ENCODE results near the gene MOGAT2.

Gene MOGAT2

DNA sequence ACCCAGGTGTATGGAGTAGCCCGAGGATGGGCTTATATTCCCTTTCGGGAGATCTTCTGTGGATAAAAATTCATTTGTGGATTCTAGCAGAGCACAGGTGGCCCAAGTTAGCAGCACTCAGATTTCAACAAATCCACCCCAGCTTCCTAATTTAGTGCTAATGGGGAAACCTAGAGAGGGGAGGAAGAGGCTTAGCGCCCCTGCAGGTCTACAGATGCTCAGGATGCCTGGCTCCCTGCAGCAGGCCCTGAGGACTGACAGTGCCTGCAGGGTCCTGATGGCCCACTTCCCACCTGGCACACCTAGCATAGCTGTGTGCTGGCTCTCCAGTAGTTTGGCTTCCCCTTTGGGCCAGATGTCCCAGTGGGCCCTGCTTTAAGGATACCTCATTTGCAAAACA is 57.4 kb downstream of the MOGAT2 start:
- TF ChIP-seq, protein P1, sequence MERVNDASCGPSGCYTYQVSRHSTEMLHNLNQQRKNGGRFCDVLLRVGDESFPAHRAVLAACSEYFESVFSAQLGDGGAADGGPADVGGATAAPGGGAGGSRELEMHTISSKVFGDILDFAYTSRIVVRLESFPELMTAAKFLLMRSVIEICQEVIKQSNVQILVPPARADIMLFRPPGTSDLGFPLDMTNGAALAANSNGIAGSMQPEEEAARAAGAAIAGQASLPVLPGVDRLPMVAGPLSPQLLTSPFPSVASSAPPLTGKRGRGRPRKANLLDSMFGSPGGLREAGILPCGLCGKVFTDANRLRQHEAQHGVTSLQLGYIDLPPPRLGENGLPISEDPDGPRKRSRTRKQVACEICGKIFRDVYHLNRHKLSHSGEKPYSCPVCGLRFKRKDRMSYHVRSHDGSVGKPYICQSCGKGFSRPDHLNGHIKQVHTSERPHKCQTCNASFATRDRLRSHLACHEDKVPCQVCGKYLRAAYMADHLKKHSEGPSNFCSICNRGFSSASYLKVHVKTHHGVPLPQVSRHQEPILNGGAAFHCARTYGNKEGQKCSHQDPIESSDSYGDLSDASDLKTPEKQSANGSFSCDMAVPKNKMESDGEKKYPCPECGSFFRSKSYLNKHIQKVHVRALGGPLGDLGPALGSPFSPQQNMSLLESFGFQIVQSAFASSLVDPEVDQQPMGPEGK (CRISPR knock-in tag; IDR thresholded peaks at IDR 0.05; ENCODE audit: borderline replicate concordance) = no peak
- TF ChIP-seq TOX (CRISPR knock-in tag; IDR thresholded peaks at IDR 0.05; ENCODE audit: borderline replicate concordance) (no peak), ESRRG (CRISPR knock-in tag; IDR thresholded peaks at IDR 0.05) (no peak), ZNF8 (CRISPR knock-in tag; IDR thresholded peaks at IDR 0.05) (no peak), GLIS3 (CRISPR knock-in tag; IDR thresholded peaks at IDR 0.05) (no peak), ARNTL (CRISPR knock-in tag; IDR thresholded peaks at IDR 0.05; ENCODE audit: borderline replicate concordance, low read depth) (no peak), ZFP3 (CRISPR knock-in tag; IDR thresholded peaks at IDR 0.05) (no peak), OSR1 (CRISPR knock-in tag; IDR thresholded peaks at IDR 0.05) (no peak), ZFP30 (CRISPR knock-in tag; IDR thresholded peaks at IDR 0.05) (no peak)
- TF ChIP-seq, protein P2, sequence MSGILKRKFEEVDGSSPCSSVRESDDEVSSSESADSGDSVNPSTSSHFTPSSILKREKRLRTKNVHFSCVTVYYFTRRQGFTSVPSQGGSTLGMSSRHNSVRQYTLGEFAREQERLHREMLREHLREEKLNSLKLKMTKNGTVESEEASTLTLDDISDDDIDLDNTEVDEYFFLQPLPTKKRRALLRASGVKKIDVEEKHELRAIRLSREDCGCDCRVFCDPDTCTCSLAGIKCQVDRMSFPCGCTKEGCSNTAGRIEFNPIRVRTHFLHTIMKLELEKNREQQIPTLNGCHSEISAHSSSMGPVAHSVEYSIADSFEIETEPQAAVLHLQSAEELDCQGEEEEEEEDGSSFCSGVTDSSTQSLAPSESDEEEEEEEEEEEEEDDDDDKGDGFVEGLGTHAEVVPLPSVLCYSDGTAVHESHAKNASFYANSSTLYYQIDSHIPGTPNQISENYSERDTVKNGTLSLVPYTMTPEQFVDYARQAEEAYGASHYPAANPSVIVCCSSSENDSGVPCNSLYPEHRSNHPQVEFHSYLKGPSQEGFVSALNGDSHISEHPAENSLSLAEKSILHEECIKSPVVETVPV (CRISPR knock-in tag; IDR thresholded peaks at IDR 0.05) = no peak
- TF ChIP-seq, protein P3, sequence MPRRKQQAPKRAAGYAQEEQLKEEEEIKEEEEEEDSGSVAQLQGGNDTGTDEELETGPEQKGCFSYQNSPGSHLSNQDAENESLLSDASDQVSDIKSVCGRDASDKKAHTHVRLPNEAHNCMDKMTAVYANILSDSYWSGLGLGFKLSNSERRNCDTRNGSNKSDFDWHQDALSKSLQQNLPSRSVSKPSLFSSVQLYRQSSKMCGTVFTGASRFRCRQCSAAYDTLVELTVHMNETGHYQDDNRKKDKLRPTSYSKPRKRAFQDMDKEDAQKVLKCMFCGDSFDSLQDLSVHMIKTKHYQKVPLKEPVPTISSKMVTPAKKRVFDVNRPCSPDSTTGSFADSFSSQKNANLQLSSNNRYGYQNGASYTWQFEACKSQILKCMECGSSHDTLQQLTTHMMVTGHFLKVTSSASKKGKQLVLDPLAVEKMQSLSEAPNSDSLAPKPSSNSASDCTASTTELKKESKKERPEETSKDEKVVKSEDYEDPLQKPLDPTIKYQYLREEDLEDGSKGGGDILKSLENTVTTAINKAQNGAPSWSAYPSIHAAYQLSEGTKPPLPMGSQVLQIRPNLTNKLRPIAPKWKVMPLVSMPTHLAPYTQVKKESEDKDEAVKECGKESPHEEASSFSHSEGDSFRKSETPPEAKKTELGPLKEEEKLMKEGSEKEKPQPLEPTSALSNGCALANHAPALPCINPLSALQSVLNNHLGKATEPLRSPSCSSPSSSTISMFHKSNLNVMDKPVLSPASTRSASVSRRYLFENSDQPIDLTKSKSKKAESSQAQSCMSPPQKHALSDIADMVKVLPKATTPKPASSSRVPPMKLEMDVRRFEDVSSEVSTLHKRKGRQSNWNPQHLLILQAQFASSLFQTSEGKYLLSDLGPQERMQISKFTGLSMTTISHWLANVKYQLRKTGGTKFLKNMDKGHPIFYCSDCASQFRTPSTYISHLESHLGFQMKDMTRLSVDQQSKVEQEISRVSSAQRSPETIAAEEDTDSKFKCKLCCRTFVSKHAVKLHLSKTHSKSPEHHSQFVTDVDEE (CRISPR knock-in tag; IDR thresholded peaks at IDR 0.05) = no peak
- ATAC-seq = no peak

DNA sequence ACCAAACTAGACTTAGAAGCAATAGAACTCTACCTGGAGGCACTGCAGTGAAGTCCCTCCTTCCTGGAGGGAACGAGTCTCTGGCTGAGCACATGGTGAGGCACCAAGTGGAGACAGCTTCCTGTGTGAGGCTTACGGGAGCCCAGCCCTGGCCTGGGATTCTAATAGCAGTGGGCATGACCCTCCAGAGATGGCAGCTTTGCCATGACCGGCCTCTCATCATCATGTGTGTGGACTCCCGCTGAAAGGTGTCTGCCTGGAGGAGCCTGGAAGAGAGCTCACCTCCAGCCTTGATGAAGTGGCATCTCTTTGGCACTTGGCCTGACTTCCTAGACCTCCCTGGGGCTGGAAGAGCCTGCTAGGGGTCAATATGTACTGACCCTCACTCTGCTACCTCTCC is 58.9 kb downstream of the MOGAT2 start:
- TF ChIP-seq ZFP3 (CRISPR knock-in tag; IDR thresholded peaks at IDR 0.05) (no peak), CSDC2 (CRISPR knock-in tag; IDR thresholded peaks at IDR 0.05) (no peak), ZFP30 (CRISPR knock-in tag; IDR thresholded peaks at IDR 0.05) (no peak), GLIS3 (CRISPR knock-in tag; IDR thresholded peaks at IDR 0.05) (no peak), ESRRG (CRISPR knock-in tag; IDR thresholded peaks at IDR 0.05) (no peak), ZNF565 (CRISPR knock-in tag; conservative IDR thresholded peaks at IDR 0.05; ENCODE audit: low read depth) (no peak), ARNTL (CRISPR knock-in tag; IDR thresholded peaks at IDR 0.05; ENCODE audit: borderline replicate concordance, low read depth) (no peak), ISL1 (CRISPR knock-in tag; IDR thresholded peaks at IDR 0.05) (no peak), ZNF70 (CRISPR knock-in tag; IDR thresholded peaks at IDR 0.05) (no peak), TOX (CRISPR knock-in tag; IDR thresholded peaks at IDR 0.05; ENCODE audit: borderline replicate concordance) (no peak), PPARA (CRISPR knock-in tag; IDR thresholded peaks at IDR 0.05; ENCODE audit: borderline replicate concordance) (no peak), ZC3H10 (CRISPR knock-in tag; IDR thresholded peaks at IDR 0.05) (no peak), SNAI2 (CRISPR knock-in tag; IDR thresholded peaks at IDR 0.05) (no peak), RARB (CRISPR knock-in tag; IDR thresholded peaks at IDR 0.05) (no peak), TCF4 (CRISPR knock-in tag; IDR thresholded peaks at IDR 0.05; ENCODE audit: borderline replicate concordance) (no peak)
- TF ChIP-seq, protein P4, sequence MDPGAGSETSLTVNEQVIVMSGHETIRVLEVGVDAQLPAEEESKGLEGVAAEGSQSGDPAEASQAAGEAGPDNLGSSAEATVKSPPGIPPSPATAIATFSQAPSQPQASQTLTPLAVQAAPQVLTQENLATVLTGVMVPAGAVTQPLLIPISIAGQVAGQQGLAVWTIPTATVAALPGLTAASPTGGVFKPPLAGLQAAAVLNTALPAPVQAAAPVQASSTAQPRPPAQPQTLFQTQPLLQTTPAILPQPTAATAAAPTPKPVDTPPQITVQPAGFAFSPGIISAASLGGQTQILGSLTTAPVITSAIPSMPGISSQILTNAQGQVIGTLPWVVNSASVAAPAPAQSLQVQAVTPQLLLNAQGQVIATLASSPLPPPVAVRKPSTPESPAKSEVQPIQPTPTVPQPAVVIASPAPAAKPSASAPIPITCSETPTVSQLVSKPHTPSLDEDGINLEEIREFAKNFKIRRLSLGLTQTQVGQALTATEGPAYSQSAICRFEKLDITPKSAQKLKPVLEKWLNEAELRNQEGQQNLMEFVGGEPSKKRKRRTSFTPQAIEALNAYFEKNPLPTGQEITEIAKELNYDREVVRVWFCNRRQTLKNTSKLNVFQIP (CRISPR knock-in tag; IDR thresholded peaks at IDR 0.05; ENCODE audit: borderline replicate concordance, low read depth) = no peak
- TF ChIP-seq, protein P2 (CRISPR knock-in tag; IDR thresholded peaks at IDR 0.05) = no peak
- TF ChIP-seq, protein P3 (CRISPR knock-in tag; IDR thresholded peaks at IDR 0.05) = no peak
- TF ChIP-seq, protein P5, sequence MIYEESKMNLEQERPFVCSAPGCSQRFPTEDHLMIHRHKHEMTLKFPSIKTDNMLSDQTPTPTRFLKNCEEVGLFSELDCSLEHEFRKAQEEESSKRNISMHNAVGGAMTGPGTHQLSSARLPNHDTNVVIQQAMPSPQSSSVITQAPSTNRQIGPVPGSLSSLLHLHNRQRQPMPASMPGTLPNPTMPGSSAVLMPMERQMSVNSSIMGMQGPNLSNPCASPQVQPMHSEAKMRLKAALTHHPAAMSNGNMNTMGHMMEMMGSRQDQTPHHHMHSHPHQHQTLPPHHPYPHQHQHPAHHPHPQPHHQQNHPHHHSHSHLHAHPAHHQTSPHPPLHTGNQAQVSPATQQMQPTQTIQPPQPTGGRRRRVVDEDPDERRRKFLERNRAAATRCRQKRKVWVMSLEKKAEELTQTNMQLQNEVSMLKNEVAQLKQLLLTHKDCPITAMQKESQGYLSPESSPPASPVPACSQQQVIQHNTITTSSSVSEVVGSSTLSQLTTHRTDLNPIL (CRISPR knock-in tag; IDR thresholded peaks at IDR 0.05; ENCODE audit: low read depth) = no peak
- no peak for ATAC-seq

Data from SK-N-SH treated with all-trans-retinoic acid at 6 μM for 48 hours (cell line).